ENCODE results near the gene MMD. TPM values are rescaled to one million over a fixed set of nuclear protein-coding genes. Genes with fewer than 3 reads are reported as not detected.

The MMD gene
- total RNA-seq, 1 donor from 2014 or later = 48.5 TPM

GRCh38 chr17:55462234-55462633, 40.6 kb upstream of the MMD start:
- no peaks in the 10 kb centered on the region for H3K36me3 Mint-ChIP-seq (ENCODE audit: low read depth, unreplicated experiment)
- no peak overlapping the region for H3K4me3 Mint-ChIP-seq (ENCODE audit: unreplicated experiment)
- TF ChIP-seq, protein P1, sequence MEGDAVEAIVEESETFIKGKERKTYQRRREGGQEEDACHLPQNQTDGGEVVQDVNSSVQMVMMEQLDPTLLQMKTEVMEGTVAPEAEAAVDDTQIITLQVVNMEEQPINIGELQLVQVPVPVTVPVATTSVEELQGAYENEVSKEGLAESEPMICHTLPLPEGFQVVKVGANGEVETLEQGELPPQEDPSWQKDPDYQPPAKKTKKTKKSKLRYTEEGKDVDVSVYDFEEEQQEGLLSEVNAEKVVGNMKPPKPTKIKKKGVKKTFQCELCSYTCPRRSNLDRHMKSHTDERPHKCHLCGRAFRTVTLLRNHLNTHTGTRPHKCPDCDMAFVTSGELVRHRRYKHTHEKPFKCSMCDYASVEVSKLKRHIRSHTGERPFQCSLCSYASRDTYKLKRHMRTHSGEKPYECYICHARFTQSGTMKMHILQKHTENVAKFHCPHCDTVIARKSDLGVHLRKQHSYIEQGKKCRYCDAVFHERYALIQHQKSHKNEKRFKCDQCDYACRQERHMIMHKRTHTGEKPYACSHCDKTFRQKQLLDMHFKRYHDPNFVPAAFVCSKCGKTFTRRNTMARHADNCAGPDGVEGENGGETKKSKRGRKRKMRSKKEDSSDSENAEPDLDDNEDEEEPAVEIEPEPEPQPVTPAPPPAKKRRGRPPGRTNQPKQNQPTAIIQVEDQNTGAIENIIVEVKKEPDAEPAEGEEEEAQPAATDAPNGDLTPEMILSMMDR (IDR thresholded peaks at IDR 0.05; ENCODE audit: unreplicated experiment) = no peak
- no peaks in the 10 kb centered on the region for H3K9me3 Mint-ChIP-seq (ENCODE audit: unreplicated experiment)
- DNase-seq (ENCODE audit: low spot score) = no peak
- peaks cover 4% of the 10 kb centered on the region for H3K4me1 Mint-ChIP-seq (ENCODE audit: unreplicated experiment)
- H3K27ac Mint-ChIP-seq (ENCODE audit: unreplicated experiment) = no peak overlapping the region
- H3K27me3 Mint-ChIP-seq (ENCODE audit: unreplicated experiment) = no peaks in the 10 kb centered on the region

DNA sequence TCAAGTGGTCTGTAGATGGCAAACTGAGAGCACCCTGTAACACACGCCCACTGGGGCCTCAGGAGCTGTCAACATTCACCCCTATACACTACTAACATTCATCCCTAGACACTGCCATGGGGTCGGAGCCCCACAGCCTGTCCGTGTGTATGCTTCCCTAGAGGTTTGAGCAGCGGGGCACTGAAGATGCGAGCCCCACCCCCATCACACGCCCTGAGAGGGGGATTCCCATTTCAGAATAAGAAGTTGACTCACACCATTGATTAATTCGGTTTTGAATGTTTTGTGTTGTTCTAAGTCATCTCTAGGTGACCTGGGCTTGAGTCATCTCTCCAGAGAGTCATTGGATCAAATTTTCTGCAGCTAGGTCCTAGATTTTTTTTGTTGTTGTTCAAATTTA, 37.3 kb upstream of the MMD start:
- TF ChIP-seq, protein P1 (IDR thresholded peaks at IDR 0.05; ENCODE audit: unreplicated experiment) = no peak

GRCh38 chr17:55458287-55458900, 36.8 kb upstream of the MMD start:
- no peaks in the 10 kb centered on the region for H3K9me3 Mint-ChIP-seq (ENCODE audit: unreplicated experiment)
- TF ChIP-seq, protein P1 (IDR thresholded peaks at IDR 0.05; ENCODE audit: unreplicated experiment) = no peak
- no peak overlapping the region for H3K27ac Mint-ChIP-seq (ENCODE audit: unreplicated experiment)
- peaks cover 6% of the 10 kb centered on the region for H3K4me1 Mint-ChIP-seq (ENCODE audit: unreplicated experiment)
- no peaks in the 10 kb centered on the region for H3K36me3 Mint-ChIP-seq (ENCODE audit: low read depth, unreplicated experiment)
- H3K4me3 Mint-ChIP-seq (ENCODE audit: unreplicated experiment) = no peak overlapping the region
- no peaks in the 10 kb centered on the region for H3K27me3 Mint-ChIP-seq (ENCODE audit: unreplicated experiment)
- DNase-seq (ENCODE audit: low spot score) = no peak

More for the DNA sequence above, 37.3 kb upstream of the MMD start:
- Mint-ChIP-seq H3K9me3 (ENCODE audit: unreplicated experiment) (no peaks in the 10 kb centered on the region), H3K27me3 (ENCODE audit: unreplicated experiment) (no peaks in the 10 kb centered on the region), H3K4me3 (ENCODE audit: unreplicated experiment) (no peak overlapping the region), H3K27ac (ENCODE audit: unreplicated experiment) (no peak overlapping the region), H3K36me3 (ENCODE audit: low read depth, unreplicated experiment) (no peaks in the 10 kb centered on the region), H3K4me1 (ENCODE audit: unreplicated experiment) (peaks cover 3% of the 10 kb centered on the region)
- DNase-seq (ENCODE audit: low spot score) = no peak

DNA sequence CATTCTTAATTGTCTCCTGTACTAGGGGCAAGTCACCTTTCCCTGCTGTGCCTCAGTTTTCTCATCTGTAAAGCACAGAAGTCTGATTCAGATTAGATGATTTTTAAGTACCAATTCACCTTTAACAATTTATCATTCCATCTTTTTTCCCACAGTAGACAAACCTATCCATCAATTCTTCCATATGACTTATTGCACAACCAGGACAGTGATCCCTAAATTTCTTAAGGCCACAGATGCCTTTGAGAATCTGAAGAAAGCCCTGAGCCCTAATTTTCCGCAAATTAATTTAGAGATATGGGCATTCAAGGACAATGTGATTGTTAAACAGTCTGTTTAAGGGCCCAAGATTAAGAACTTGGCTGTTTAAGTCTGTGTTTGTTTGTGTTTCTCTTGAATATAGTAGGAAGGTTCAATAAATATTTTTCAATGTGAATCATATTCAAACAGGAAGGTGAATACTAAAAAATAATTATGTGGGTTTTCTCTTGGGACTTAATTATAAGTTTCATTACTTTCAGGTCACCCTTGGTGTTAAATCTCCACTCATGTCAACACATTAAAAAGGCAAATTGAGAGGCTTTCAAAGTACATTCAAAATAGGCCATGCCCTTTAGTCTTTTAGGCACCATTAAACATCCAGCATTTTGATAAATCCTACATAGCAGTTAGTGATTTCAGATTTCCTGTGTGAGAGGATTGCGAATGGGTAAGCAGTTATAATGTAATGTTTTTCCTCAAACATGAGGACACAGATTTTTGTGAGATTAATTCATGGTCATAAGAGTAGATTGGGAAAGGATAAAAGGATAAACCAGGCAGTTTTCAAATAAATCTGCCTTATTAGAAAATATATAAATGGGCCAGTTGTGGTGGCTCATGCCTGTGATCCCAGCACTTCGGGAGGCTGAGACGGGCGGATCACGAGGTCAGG, 34.9 kb upstream of the MMD start:
- H3K27me3 Mint-ChIP-seq (ENCODE audit: unreplicated experiment) = no peaks in the 10 kb centered on the region
- no peak overlapping the region for H3K27ac Mint-ChIP-seq (ENCODE audit: unreplicated experiment)
- TF ChIP-seq, protein P1 (IDR thresholded peaks at IDR 0.05; ENCODE audit: unreplicated experiment) = no peak
- H3K4me3 Mint-ChIP-seq (ENCODE audit: unreplicated experiment) = no peak overlapping the region
- H3K4me1 Mint-ChIP-seq (ENCODE audit: unreplicated experiment) = peaks cover 13% of the 10 kb centered on the region
- no peaks in the 10 kb centered on the region for H3K9me3 Mint-ChIP-seq (ENCODE audit: unreplicated experiment)
- no peak for DNase-seq (ENCODE audit: low spot score)
- no peaks in the 10 kb centered on the region for H3K36me3 Mint-ChIP-seq (ENCODE audit: low read depth, unreplicated experiment)

All from endothelial cell (in vitro differentiated cells).